NB4 (cell line): Measurements from ENCODE around the gene BATF3.

Source experiments
- POLR2A ChIP-seq: IDR thresholded peaks from 2 replicates; pipeline ENCODE4 v1.6.1; 2011; ENCODE audit warnings: mild to moderate bottlenecking; ENCODE audit not compliant: insufficient read length; ENCODE audit errors: extremely low read depth
- TF ChIP-seq, protein P1 (sequence below): IDR thresholded peaks from one replicate; pipeline ENCODE4 v1.5.1; 2012; ENCODE audit warnings: low read depth, low read length

DNA sequence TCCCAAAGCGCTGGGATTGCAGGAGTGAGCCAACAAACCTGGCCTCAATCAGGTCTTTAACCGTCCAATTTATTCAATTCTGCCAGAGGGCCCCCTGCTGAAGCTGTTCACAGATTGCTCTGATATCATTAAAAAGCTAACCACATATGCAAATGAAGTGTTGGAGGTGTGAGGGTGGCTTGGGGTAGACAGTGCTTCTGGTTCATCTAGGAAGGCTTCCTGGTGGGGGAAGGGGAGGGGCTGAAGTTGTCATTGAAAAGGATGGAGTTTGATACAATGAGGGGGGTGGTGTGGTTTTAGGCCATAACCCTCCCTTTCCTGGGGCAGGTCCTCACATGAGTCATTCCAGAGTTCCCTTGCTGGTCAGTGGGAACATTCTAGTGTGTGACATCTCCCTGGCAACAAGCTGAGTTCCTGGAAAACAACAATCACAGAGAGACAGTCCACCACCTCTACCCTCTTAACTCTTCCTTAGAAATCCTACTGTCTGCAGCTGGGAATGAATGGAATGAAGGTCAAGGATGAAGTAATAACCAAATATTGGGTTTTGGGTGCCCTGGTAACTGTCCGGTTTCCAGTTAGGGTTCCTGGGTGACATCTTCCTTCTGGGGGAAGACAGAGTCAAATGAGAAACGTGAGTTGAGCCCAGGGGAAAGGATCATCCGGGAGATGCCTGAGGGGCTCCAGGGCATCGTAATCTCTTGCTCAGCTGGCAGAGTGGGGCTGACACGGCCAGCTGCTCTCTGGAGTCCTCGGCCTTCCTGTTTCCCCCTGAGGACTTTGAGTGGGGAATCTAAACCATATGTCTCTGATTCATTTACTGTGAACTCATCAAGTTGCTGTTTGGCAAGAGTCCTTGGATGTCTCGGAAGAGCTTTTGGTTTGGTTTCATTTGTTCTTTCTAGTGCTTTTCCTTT lies 32.2 kb downstream of the BATF3 start:
- TF ChIP-seq, protein P1, sequence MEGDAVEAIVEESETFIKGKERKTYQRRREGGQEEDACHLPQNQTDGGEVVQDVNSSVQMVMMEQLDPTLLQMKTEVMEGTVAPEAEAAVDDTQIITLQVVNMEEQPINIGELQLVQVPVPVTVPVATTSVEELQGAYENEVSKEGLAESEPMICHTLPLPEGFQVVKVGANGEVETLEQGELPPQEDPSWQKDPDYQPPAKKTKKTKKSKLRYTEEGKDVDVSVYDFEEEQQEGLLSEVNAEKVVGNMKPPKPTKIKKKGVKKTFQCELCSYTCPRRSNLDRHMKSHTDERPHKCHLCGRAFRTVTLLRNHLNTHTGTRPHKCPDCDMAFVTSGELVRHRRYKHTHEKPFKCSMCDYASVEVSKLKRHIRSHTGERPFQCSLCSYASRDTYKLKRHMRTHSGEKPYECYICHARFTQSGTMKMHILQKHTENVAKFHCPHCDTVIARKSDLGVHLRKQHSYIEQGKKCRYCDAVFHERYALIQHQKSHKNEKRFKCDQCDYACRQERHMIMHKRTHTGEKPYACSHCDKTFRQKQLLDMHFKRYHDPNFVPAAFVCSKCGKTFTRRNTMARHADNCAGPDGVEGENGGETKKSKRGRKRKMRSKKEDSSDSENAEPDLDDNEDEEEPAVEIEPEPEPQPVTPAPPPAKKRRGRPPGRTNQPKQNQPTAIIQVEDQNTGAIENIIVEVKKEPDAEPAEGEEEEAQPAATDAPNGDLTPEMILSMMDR, result no peak
- no peak for TF ChIP-seq POLR2A
